GM19025 (cell line): ENCODE data around the gene FHIT.

ENCODE experiments used
- ATAC-seq: cut with Tn5 transposase; IDR thresholded peaks from one replicate; pipeline ENCODE4 v1.9.1; 2021; ENCODE audit warnings: mild to moderate bottlenecking, low read depth, moderate library complexity; ENCODE audit not compliant: unreplicated experiment

The FHIT gene

DNA sequence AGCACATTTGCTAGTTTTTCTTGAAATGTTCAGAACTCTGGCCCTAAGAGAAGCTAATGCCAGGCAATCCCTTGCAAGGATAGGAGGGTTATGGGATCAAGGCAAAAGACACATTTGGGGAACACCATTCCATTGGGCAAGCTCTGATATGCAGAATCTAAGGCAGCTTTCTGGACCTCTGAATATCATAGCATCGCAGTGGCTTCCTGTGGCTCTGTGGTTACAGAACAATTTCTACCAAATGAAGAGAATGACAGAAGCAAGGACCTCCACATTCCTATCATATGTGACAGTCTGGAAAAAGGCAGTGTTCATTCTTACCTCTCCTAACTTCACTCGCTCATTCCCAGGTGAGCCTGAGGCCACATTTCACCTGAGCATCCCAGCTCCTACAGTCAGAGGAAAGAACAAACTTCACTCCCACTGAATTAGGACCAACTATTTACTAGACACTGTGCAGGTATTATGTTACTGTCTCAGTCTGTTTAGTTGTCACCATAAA, 1365.3 kb downstream of the FHIT start:
- no peak for ATAC-seq

GRCh38 chr3:59885101-59885500, 1366.2 kb downstream of the FHIT start:
- ATAC-seq = no peak

DNA sequence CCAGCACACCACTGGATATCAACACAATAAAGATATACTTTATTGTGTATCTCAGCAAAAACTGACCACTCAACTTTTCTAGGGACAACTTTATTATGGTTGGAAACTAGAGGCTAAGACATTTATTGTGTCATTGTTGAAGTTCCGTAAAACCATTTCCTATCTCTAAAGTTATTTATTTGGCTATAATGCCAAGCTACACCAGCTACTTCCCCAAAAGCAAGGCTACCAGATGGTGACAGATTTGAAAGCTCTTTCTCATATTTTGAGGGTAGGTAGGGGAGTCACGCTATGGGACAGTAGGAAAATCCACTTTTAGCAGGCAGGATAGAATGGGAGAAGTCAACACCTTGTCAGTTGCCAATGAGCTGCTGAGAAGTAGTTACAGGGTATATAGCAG, 1366.8 kb downstream of the FHIT start:
- no peak for ATAC-seq

- ATAC-seq = no peak
These were observed 1368.5 kb downstream of the FHIT start for GRCh38 chr3:59882746-59883145.

DNA sequence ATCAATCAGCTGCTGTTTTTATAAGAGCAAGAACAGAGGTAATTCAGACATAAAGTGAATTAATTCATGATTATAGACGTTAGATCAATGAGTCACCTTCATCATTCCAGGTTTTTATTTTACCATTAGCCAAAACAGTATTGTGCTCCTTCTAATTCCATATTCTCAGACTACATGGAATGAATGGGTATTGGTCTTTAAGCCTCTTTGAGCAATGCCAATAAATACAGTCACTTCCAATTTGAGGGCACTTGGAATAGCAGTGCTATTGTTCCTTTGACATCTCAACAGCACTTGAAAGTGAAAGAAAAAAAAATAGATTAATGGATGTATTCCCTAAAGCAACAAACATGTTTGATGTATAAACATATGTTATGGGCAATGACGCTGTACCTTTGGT, 1370.5 kb downstream of the FHIT start:
- ATAC-seq = no peak

- ATAC-seq = no peak
These were observed 1372.1 kb downstream of the FHIT start for GRCh38 chr3:59879031-59879581.

GRCh38 chr3:59878038-59878427, 1373.2 kb downstream of the FHIT start:
- no peak for ATAC-seq

DNA sequence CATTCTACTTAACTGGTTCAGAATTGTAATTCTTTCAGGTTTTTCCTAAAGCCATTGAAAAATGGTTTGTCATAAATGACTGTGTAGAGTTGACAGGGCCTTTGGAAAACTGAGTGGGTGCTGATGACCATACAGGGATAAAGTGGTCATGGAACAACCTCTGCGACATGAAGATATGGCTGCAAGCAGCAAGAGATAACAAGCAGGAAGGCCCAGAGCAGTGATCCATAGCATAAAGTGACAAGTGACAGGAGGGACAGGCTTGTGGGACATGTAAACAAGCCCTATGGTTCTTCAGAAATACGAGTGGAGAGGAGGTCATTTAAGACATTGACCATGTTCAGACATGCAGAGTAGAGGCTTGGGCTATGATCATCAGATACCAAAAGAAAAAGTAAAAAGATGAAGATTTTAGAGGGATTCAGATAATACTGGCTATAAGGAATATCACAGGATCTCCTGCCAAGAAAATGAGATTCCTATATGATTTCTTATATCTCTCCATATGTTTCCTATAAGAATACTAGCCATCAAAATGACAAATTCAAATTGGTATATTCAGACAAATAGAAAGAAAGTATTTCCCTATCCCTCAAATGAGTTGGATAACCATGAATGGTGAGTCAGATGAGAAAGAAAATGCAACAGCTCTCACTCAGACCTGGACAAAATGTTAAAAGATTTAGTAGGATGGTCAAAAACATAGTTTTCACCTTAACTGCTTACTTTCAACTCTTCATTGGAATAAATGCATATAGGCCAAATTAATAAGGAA, 1373.8 kb downstream of the FHIT start:
- ATAC-seq = no peak

GRCh38 chr3:59876533-59877062, 1374.7 kb downstream of the FHIT start:
- no peak for ATAC-seq

DNA sequence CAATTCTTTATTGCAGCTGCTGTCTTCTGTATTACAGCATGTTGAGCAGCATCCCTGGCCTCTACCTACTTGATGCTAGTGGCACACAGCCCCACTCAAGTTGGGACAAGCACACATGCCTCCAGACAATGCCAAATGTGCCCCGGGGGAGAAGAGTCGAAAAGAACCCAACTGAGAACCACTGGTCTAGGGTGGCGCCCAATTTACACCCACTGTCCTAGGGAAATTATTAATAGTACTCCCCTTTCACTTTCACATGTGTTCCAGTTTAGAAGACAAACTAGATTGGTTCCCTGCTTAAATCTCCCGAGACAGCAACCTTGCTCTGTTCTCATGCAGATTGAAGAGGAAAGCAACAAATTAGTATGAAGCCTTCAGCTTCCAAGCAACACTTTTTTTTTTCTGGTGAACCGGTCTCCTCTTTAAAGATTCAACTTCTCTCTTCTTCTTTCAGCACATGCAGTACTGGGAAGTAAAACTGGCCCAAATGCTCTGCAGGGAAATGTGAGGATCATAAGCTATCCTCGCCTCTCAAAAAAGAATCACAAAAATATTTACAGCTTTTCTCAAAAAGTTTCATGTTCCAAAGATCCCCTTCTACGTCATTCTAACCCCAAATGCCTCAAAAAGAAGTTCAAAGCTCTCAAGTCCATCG, 1377.5 kb downstream of the FHIT start:
- no peak for ATAC-seq

- ATAC-seq = no peak
These were observed 1379.1 kb downstream of the FHIT start for GRCh38 chr3:59872128-59872527.

DNA sequence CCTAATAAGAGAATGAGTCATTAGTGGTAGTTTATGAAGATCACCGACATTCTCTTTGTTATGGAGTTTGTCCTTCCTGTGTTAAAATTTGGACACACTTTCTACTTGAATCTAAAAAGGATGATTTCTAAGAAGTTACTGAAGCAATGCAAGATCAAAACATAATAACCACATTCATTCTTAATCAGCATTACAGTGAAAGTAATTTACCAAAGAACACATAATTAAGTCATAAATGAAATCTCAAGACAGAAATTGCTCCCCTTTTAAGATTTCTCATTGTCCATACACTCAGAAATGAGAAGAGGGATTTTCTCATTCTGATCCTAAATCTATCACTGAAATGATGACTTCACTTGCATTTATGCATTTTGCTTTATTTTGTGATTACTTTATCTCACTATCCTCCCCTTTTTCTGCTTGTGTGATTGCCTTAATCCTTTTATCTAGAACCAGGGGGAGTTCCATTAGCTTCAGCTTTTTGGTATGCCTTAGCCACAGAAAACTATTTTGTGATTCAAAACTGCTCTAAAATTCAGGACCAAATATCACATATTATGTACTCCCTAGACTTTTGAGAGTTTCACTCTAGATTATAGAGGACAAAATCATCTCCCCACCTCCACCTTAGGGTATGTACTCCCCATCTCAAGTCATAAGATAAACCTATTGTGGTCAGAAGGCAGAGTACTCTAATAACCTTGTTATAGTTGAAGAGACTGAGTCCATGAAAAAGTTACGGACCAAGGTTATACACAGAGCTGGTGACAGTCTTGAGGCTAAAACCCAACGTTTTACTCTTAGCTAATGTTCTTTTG, 1383.9 kb downstream of the FHIT start:
- ATAC-seq = no peak

DNA sequence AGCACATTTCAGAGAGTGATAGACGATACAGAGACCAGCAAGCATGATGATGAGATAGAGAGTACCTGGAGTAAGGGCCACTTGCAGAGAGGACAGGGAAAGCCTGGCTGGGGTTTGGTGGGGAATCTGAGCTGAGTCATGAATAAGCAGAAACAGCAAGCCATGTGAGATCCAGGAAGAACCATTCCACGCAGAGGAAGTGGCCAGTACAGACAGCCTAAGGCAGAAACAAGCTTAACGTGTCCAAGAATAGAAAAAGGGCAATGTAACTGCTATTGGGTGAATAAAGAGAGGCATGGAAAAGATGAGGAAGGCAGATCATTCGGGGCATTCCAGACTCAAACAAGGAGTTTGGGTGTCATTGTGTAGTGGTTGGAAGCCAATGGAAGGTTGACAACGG, 1385.2 kb downstream of the FHIT start:
- no peak for ATAC-seq

DNA sequence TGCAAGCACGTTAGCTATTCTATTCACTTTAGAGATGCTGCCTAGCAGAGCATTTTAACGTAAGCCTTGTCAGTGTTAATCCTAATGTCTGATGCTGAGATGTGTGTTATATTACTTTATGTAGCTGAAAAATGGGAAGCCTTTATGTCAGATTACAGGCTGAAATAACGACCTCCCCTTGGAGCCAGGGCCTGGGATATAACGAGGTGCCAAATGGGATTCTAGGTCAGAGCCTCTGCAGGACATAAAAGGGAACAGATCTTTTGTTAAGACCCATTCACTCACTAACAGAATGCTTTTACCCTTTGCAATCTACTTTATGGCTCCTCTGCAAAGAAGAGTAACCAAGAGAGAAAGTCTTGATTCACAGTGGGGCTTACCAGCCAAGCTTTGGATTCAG, 1385.9 kb downstream of the FHIT start:
- no peak for ATAC-seq

- no peak for ATAC-seq
These were observed 1388.6 kb downstream of the FHIT start for GRCh38 chr3:59862686-59863085.

DNA sequence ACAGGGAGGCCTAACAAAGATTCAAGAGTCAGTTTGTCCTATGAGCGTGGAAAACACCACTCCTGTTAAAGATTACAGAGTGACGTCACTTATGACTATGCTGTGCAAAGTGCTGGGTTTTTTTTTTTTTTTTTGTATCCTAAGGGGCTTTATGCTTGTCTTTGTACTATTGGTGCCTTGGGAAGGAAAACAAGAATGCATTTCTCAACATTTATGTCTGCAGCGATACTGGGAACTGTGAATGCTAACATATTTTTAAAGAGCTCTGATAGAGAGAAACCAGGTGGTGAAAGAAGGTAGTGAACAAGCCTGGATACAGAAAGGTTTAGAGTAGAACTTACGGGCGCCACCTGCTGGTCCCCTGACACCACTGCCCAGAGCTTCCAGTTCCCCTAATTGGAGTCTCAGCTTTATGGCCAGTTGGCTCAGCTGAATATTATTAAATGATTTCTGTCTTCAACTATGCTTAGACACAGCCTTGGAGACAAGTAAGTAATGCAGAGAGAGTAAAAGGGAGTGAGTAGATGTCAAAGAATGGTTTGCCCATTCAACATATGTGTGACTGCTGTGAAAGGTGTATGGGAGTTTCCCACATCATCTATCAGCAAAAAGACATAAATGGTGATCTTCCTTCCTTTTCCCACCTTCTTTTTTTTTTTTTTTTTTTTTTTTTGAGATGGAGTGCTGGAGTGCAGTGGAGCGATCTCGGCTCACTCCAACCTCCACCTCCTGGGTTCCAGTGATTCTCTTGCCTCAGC, 1393.5 kb downstream of the FHIT start:
- ATAC-seq = peak; percentile 92

DNA sequence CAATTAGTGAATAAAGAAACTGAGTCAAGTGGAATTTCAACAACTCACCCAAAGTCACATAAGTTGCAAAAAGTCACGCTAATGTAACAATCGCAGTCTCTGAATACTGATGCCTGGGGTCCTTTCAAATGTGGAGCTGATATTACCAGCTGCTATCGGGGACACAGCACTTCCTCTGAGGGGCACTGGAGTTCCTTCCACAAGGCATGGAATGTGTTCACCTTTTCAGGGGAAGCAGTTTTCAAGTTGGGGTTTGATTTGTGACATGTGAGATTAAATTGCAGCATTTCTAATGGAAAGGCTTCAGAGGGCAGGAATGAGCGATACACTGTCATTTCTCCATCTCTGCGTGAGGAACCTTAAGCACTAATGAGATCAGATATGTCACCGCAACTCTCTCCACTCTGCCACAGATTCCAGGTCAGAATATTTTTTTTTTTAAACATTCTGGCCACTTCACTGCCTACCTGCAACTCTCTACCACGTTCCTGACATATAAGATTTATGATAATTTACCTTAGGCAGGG, 1394.3 kb downstream of the FHIT start:
- ATAC-seq = no peak

DNA sequence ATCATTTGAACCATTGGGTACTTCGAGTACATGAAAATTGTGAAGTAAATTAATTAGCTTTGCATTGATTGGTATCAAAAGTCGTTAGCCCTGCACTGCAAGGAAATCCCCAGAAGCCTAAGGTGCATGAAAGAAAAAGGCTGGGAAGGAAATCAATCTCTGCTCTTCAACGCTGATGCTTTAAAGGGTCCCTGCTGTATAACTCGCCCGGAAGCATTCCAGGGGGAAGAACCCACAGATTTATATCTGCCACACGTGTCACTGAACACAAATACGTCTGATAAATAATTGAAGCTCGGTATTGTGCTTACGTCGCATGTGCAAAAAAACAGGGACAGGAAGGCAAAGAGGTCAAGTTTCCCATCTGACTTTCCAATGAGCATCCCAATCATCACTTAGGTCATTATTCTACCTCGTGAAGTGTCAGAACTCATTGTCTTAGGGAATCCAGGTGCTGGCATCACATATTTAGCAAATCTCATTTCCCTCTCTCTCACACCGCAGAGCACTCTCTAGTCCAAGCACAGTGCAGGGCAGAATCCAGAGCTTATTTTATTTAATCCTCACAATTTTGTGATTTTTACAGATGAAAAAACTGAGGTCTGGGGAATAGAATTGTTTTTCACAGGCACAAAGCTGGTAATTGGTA, 1397.1 kb downstream of the FHIT start:
- ATAC-seq = no peak

DNA sequence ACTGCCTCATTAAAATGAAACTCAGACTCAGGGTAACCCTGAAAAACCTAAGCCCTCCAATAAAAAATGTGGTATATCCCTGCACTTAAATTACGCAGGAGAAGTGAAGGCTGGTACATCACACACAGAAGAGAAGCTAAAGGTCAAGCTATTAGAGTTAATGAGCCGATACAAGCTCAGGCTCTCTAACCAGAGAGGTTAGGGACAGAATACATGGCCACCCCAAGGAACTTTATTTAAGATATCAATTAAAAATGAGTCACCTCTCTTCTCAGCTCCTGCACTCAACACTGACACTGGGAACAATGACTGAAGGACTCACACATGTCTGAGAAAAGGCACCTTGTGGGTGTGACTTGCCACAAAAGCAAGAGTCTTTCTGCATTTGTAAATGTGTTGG, 1400.8 kb downstream of the FHIT start:
- no peak for ATAC-seq
